NCI-H1694 treated with DMSO at 0.1 percent for 48 hours (cell line): ENCODE data around the gene KIF6.

Experiments
- DNase-seq: peaks from one replicate; lab custom pipeline; 2025; lab: John Stamatoyannopoulos, UW

KIF6 gene

GRCh38 chr6:39593646-39594045, 131.6 kb downstream of the KIF6 start:
- no peak for DNase-seq

GRCh38 chr6:39590871-39591393, 134.3 kb downstream of the KIF6 start:
- no peak for DNase-seq

- no peak for DNase-seq
Measured at GRCh38 chr6:39587080-39587479, 138.1 kb downstream of the KIF6 start.

GRCh38 chr6:39585641-39586040, 139.6 kb downstream of the KIF6 start:
- no peak for DNase-seq

GRCh38 chr6:39577446-39578165, 147.6 kb downstream of the KIF6 start:
- no peak for DNase-seq

GRCh38 chr6:39576556-39577303, 148.5 kb downstream of the KIF6 start:
- DNase-seq, result no peak

GRCh38 chr6:39574991-39575390, 150.2 kb downstream of the KIF6 start:
- DNase-seq, result no peak

GRCh38 chr6:39573541-39573940, 151.7 kb downstream of the KIF6 start:
- no peak for DNase-seq

- DNase-seq, result no peak
Measured at GRCh38 chr6:39572661-39573340, 152.4 kb downstream of the KIF6 start.

- DNase-seq, result no peak
Measured at GRCh38 chr6:39568896-39569295, 156.3 kb downstream of the KIF6 start.

- DNase-seq, result no peak
Measured at GRCh38 chr6:39567091-39567490, 158.1 kb downstream of the KIF6 start.

- DNase-seq, result no peak
Measured at GRCh38 chr6:39566456-39566855, 158.8 kb downstream of the KIF6 start.

GRCh38 chr6:39565956-39566355, 159.3 kb downstream of the KIF6 start:
- no peak for DNase-seq

- DNase-seq, result no peak
Measured at GRCh38 chr6:39563566-39564311, 161.5 kb downstream of the KIF6 start.

- no peak for DNase-seq
Measured at GRCh38 chr6:39561536-39562266, 163.5 kb downstream of the KIF6 start.

GRCh38 chr6:39560915-39561314, 164.3 kb downstream of the KIF6 start:
- no peak for DNase-seq

- no peak for DNase-seq
Measured at GRCh38 chr6:39558591-39559190, 166.5 kb downstream of the KIF6 start.

- no peak for DNase-seq
Measured at GRCh38 chr6:39558079-39558478, 167.1 kb downstream of the KIF6 start.

- DNase-seq, result no peak
Measured at GRCh38 chr6:39555136-39555535, 170.1 kb downstream of the KIF6 start.

GRCh38 chr6:39553860-39554802, 171.1 kb downstream of the KIF6 start:
- DNase-seq, result no peak
